Osteocyte (in vitro differentiated cells): Measurements from ENCODE around the gene NINL. TPM values are rescaled to one million over a fixed set of nuclear protein-coding genes. Genes with fewer than 3 reads are reported as not detected.

Experiments
- DNase-seq: peaks from one replicate; pipeline ENCODE4 v3.0.0; 2021; ENCODE audit warnings: mixed read lengths; ENCODE audit not compliant: unreplicated experiment; ENCODE audit errors: extremely low spot score
- H3K27ac Mint-ChIP-seq: one replicate; pipeline ENCODE4 v1.8.0; 2021; ENCODE audit warnings: mild to moderate bottlenecking, mixed read lengths; ENCODE audit not compliant: unreplicated experiment
- H3K27me3 Mint-ChIP-seq: one replicate; pipeline ENCODE4 v1.8.0; 2021; ENCODE audit warnings: mixed read lengths; ENCODE audit not compliant: unreplicated experiment
- H3K36me3 Mint-ChIP-seq: one replicate; pipeline ENCODE4 v1.8.0; 2021; ENCODE audit warnings: mixed read lengths; ENCODE audit not compliant: unreplicated experiment
- H3K4me1 Mint-ChIP-seq: one replicate; pipeline ENCODE4 v1.8.0; 2021; ENCODE audit warnings: mixed read lengths; ENCODE audit not compliant: unreplicated experiment
- H3K4me3 Mint-ChIP-seq: one replicate; pipeline ENCODE4 v1.8.0; 2021; ENCODE audit warnings: mild to moderate bottlenecking, moderate library complexity, mixed read lengths; ENCODE audit not compliant: unreplicated experiment
- H3K9me3 Mint-ChIP-seq: one replicate; pipeline ENCODE4 v1.8.0; 2021; ENCODE audit warnings: mixed read lengths; ENCODE audit not compliant: unreplicated experiment
- total RNA-seq: library from RNA; stranded (reverse); gene quantifications from 2 replicates; pipeline ENCODE4 v1.2.1, GENCODE V29; 2021
- TF ChIP-seq, protein P1 (sequence below): fragments of 200-600 bp; sonication (generic); IDR thresholded peaks from 2 replicates; pipeline ENCODE4 v1.5.0; 2021; ENCODE audit warnings: antibody characterized with exemption, mild to moderate bottlenecking, moderate library complexity

NINL gene
- total RNA-seq, 1 donor from 2014 or later, result 20.8 TPM

DNA sequence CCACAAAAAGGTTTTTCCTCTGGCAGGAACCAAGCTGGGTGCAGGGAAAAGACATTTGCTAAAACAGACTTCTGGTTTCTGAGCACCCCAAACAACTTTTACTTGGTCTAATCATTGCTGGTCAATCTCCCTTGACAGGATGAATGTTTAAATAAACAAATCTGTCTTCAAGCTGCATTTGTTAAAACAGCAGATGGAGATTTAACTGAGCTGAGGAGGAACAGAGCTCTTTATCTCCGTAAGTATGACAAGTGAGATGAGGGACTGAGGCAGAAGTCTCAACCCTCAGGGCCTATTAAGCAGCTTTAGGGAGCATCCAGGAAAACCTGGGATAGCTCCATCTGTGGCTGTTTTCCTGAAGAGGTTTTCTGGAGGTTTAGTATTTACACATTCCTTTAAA lies 40.6 kb downstream of the NINL start:
- TF ChIP-seq, protein P1, sequence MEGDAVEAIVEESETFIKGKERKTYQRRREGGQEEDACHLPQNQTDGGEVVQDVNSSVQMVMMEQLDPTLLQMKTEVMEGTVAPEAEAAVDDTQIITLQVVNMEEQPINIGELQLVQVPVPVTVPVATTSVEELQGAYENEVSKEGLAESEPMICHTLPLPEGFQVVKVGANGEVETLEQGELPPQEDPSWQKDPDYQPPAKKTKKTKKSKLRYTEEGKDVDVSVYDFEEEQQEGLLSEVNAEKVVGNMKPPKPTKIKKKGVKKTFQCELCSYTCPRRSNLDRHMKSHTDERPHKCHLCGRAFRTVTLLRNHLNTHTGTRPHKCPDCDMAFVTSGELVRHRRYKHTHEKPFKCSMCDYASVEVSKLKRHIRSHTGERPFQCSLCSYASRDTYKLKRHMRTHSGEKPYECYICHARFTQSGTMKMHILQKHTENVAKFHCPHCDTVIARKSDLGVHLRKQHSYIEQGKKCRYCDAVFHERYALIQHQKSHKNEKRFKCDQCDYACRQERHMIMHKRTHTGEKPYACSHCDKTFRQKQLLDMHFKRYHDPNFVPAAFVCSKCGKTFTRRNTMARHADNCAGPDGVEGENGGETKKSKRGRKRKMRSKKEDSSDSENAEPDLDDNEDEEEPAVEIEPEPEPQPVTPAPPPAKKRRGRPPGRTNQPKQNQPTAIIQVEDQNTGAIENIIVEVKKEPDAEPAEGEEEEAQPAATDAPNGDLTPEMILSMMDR, result no peak
- H3K4me1 Mint-ChIP-seq, result peaks cover 54% of the 10 kb centered on the region
- no peak overlapping the region for H3K4me3 Mint-ChIP-seq
- H3K36me3 Mint-ChIP-seq, result peaks cover 1% of the 10 kb centered on the region
- no peaks in the 10 kb centered on the region for H3K27me3 Mint-ChIP-seq
- DNase-seq, result no peak
- H3K27ac Mint-ChIP-seq, result peak overlapping the region; percentile 16
- no peaks in the 10 kb centered on the region for H3K9me3 Mint-ChIP-seq

DNA sequence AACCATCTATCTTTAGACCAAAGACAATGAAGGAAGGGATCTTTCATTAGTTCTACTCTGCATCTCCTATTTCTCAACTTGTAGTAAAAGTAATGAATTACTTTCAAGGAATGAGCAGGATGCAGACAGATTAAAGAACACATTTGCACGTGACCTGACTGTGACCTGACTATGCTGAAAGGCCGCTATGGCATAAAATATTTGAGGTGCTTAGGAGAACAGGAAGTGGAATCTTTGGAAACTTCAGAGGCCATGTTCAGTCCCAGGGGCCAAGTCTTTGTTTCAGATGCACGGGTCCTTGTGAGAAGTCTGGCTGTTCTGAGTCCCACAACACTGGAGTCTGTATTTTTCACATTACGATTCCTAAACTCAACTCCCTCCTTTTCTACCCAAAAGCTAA lies 41.0 kb downstream of the NINL start:
- Mint-ChIP-seq H3K4me3 (no peak overlapping the region), H3K27me3 (no peaks in the 10 kb centered on the region), H3K4me1 (peaks cover 53% of the 10 kb centered on the region), H3K27ac (peak overlapping the region; percentile 16), H3K9me3 (no peaks in the 10 kb centered on the region), H3K36me3 (peaks cover 1% of the 10 kb centered on the region)
- DNase-seq, result no peak
- TF ChIP-seq, protein P1, result no peak

DNA sequence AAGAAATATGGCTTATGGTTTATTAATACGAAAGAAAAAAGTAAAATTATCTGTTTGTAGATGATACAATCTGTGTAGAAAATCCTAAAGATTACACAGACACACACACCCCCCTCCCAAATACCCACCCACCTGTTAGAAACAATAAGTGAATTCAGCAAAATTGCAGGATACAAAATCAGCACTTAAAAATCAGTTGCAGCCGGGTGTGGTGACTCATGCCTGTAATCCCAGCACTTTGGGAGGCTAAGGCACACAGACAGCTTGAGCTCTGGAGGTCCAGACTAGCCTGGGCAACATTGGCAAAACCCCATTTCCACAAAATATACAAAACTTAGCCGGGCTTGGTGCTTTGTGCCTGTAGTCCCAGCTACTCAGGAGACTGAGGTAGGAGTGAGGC lies 42.3 kb downstream of the NINL start:
- no peaks in the 10 kb centered on the region for H3K9me3 Mint-ChIP-seq
- TF ChIP-seq, protein P1, result no peak
- no peak for DNase-seq
- no peaks in the 10 kb centered on the region for H3K27me3 Mint-ChIP-seq
- H3K4me3 Mint-ChIP-seq, result no peak overlapping the region
- peaks cover 5% of the 10 kb centered on the region for H3K36me3 Mint-ChIP-seq
- H3K4me1 Mint-ChIP-seq, result peaks cover 50% of the 10 kb centered on the region
- H3K27ac Mint-ChIP-seq, result no peak overlapping the region

DNA sequence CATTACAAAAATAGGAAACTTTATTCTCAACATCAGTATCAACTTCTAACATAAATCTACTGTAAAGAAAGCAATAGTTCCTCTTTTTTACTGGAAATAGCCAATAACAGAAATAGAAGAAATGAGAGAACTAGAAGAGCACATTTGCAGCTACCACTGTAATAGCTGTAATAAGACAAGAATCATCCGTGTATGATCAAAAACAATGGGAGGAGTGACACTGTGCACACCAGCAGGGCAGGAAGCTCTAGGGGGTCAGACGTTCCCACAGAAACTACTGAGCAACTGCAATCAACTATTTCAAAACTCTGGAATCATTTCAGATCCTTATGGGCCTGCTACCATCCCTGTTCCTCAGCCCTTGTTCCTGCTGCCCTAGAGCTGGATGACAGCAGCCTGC lies 43.7 kb downstream of the NINL start:
- H3K9me3 Mint-ChIP-seq, result no peaks in the 10 kb centered on the region
- H3K4me1 Mint-ChIP-seq, result peaks cover 50% of the 10 kb centered on the region
- no peak overlapping the region for H3K4me3 Mint-ChIP-seq
- H3K27ac Mint-ChIP-seq, result no peak overlapping the region
- DNase-seq, result no peak
- TF ChIP-seq, protein P1, result no peak
- H3K36me3 Mint-ChIP-seq, result peaks cover 6% of the 10 kb centered on the region
- H3K27me3 Mint-ChIP-seq, result no peaks in the 10 kb centered on the region

DNA sequence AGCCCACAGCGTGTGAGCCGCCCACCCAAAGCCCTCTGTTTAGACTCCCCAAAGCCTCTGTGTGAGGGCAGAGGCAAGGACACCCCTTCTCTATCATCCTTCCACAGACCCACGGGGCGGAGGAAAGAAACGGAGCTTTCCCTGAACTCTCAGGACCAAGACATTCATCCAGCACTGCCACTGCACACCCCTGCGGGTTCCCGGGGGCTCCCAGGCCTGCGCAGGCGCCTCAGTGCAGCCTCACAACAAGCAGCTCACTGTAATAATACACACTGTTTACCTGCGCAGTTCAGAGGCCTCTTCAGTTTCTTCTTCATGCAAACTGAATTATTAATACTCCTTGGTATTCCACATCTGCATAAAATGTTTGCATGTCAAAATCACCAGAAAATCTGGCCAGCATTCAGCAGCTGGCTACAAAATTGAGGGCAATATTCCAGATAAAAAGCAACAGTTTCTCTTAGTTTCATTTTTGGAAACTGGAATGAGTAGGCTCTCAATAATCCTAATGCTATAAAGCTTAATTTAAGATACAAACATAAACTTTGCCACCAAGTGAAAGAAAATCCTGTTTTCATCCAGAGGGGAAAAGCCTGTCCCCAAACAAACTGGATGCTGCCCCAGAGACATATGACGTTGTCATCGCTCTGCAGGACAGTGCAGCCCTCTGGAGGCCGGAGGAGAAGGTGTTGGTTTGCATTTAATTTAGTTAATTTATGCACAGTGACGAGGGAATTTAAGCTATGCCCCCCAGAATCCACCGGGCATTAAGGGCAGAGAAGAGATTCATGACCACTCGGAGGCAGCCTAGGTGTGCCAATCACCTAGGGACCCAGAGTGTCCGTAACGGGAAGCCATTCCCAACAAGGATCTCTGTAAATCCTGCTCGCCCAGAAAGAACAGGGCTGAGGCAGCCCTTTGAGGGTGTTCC lies 45.3 kb downstream of the NINL start:
- Mint-ChIP-seq H3K27me3 (no peaks in the 10 kb centered on the region), H3K4me3 (no peak overlapping the region), H3K27ac (peak overlapping the region; percentile 50)

More for the DNA sequence above, 45.3 kb downstream of the NINL start:
- DNase-seq, result no peak
- Mint-ChIP-seq H3K4me1 (peaks cover 43% of the 10 kb centered on the region), H3K9me3 (no peaks in the 10 kb centered on the region), H3K36me3 (peaks cover 7% of the 10 kb centered on the region)
- TF ChIP-seq, protein P1, result peak; percentile 18
